Measurements from ENCODE around the gene TRAF7. TPM values are rescaled to one million over a fixed set of nuclear protein-coding genes. Genes with fewer than 3 reads are reported as not detected.
A peak's percentile ranks its signal among the peaks of the same experiment; 100 is the strongest.

The TRAF7 gene
- total RNA-seq, 2 donors from 2014 or later: 102 to 131 TPM

- Histone ChIP-seq H3K4me3 (no peak overlapping the region), H3K36me3 (no peaks in the 10 kb centered on the region), H3K9ac (ENCODE audit: low read depth in 2 of 2, low read length in 2 of 2) (peak overlapping the region in 1 of 2 donors; percentile 55), H3K9me3 (no peaks in the 10 kb centered on the region), H3K4me1 (peaks cover 28% of the 10 kb centered on the region), H3K27ac (peak overlapping the region; percentile 83), H3K27me3 (no peaks in the 10 kb centered on the region)
- DNase-seq: no peak
- TF ChIP-seq, protein P1, sequence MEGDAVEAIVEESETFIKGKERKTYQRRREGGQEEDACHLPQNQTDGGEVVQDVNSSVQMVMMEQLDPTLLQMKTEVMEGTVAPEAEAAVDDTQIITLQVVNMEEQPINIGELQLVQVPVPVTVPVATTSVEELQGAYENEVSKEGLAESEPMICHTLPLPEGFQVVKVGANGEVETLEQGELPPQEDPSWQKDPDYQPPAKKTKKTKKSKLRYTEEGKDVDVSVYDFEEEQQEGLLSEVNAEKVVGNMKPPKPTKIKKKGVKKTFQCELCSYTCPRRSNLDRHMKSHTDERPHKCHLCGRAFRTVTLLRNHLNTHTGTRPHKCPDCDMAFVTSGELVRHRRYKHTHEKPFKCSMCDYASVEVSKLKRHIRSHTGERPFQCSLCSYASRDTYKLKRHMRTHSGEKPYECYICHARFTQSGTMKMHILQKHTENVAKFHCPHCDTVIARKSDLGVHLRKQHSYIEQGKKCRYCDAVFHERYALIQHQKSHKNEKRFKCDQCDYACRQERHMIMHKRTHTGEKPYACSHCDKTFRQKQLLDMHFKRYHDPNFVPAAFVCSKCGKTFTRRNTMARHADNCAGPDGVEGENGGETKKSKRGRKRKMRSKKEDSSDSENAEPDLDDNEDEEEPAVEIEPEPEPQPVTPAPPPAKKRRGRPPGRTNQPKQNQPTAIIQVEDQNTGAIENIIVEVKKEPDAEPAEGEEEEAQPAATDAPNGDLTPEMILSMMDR (IDR thresholded peaks at IDR 0.05): no peak
- intact Hi-C loops (cut with DNase I): no loop called here
Observed at GRCh38 chr16:2147378-2147777, 8.2 kb upstream of the TRAF7 start.

- peak within 1 kb of the TSS; percentile 83 for H3K27ac ChIP-seq
- peak; percentile 93 for DNase-seq
- H3K27me3 ChIP-seq: no peaks in the 10 kb centered on the region
- peak within 1 kb of the TSS; percentile 63 to 69 for H3K9ac ChIP-seq (ENCODE audit: low read depth in 2 of 2, low read length in 2 of 2)
- H3K4me1 ChIP-seq: peaks cover 36% of the 10 kb centered on the region
- peak within 1 kb of the TSS; percentile 53 for H3K4me3 ChIP-seq
- no peaks in the 10 kb centered on the region for H3K9me3 ChIP-seq
- no peaks in the 10 kb centered on the region for H3K36me3 ChIP-seq
- TF ChIP-seq, protein P1 (IDR thresholded peaks at IDR 0.05): no peak
- intact Hi-C loops (cut with DNase I): no loop called here
Observed at GRCh38 chr16:2147981-2148671, 7.5 kb upstream of the TRAF7 start, which contains the start of gene RAB26. Gene RAB26 (plus strand): TSS chr16:2148625. CDS start chr16:2148784, 159 bp downstream.

DNA sequence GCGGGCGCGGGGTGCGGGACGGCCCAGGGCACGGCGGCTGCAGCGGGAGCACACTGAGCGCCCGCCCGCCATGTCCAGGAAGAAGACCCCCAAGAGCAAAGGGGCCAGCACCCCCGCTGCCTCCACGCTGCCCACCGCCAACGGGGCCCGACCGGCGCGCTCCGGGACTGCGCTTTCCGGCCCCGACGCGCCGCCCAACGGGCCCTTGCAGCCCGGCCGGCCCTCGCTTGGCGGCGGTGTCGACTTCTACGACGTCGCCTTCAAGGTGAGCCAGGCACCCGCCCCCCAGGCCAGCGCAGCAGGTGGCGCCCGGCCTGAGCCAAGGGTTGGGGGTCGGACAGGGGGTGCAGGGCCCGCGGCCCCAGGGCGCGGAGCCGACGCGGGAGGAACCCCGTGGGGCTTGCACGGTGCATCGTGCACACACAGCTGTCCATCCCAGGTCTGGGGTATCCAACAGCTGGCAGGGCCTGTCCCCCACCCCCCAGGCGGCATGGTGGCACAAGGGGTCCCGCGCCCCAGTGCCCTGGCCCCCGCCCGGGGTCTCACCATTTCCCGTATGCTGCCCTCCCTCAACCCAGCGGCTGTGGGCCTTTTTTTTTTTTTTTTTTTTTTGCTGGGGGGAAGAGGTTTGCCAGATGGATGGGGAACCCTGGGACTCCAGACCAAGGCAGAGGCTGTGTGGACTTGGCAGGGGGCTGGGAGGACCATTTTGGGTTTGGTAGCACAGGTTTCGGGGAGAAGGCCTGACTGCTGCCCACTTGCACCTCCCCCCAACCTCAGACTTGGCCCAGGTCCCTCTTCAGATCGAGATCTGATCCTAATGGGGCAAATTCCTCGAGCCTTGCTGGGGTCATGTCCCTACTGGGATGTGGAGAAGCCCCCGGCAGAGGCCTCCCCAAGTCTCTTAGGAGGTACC lies 6.6 kb upstream of the TRAF7 start:
- Histone ChIP-seq H3K9me3 (no peaks in the 10 kb centered on the region), H3K27ac (peak overlapping the region; percentile 44), H3K27me3 (no peaks in the 10 kb centered on the region), H3K9ac (ENCODE audit: low read depth in 2 of 2, low read length in 2 of 2) (peak overlapping the region; percentile 63 to 69), H3K4me3 (peak overlapping the region; percentile 53), H3K36me3 (no peaks in the 10 kb centered on the region), H3K4me1 (peaks cover 40% of the 10 kb centered on the region)
- TF ChIP-seq, protein P1 (IDR thresholded peaks at IDR 0.05): no peak
- intact Hi-C loops (cut with DNase I): no loop called here
- DNase-seq: peak; percentile 51

- no peaks in the 10 kb centered on the region for H3K36me3 ChIP-seq
- no peak overlapping the region for H3K27ac ChIP-seq
- no peaks in the 10 kb centered on the region for H3K9me3 ChIP-seq
- H3K4me1 ChIP-seq: peaks cover 44% of the 10 kb centered on the region
- no peaks in the 10 kb centered on the region for H3K27me3 ChIP-seq
- no peak for DNase-seq
- TF ChIP-seq, protein P1 (IDR thresholded peaks at IDR 0.05): no peak
- H3K4me3 ChIP-seq: no peak overlapping the region
- intact Hi-C loops (cut with DNase I): no loop called here
- peak overlapping the region; percentile 69 to 78 for H3K9ac ChIP-seq (ENCODE audit: low read depth in 2 of 2, low read length in 2 of 2)
Observed at GRCh38 chr16:2149630-2150417, 5.8 kb upstream of the TRAF7 start.

Measured in colonic mucosa (tissue), 4 donors.